ENCODE data around the gene DDC. TPM values are rescaled to one million over a fixed set of nuclear protein-coding genes. Genes with fewer than 3 reads are reported as not detected.

DDC gene
- total RNA-seq, 5 donors from 2014 or later (not counting 1 experiment from before 2014, with no cell fraction given): not detected

GRCh38 chr7:50411332-50411731 is 153.9 kb downstream of the DDC start:
- H3K9me3 ChIP-seq: no peaks in the 10 kb centered on the region
- POLR2A ChIA-PET: no interaction called here
- DNase-seq: no peak
- Mint-ChIP-seq H3K27me3 (no peaks in the 10 kb centered on the region), H3K27ac (peak overlapping the region; percentile 14 to 89), H3K9me3 (no peaks in the 10 kb centered on the region), H3K4me1 (peaks cover 56 to 73% (median 62%) of the 10 kb centered on the region in 3 donors), H3K4me3 (peak overlapping the region in 1 of 3 donors; percentile 65), H3K36me3 (no peaks in the 10 kb centered on the region)
- no CpG with 5 or more reads among the region's 6 CpGs for WGBS (ENCODE audit: insufficient coverage)
- no peak overlapping the region for H3K27ac ChIP-seq (ENCODE audit: low read length)
- CTCF ChIA-PET: interaction anchor here in 1 of 2 donors (0.6 to 0.9 kb wide), 2 partner anchors 11 to 207 kb away, joined by 3 read pairs; no protein-coding TSS in a partner anchor
- H3K4me1 ChIP-seq (ENCODE audit: control insufficient read depth in 1 of 2, extremely low read depth in 1 of 2, insufficient read depth in 2 of 2, low read length in 2 of 2): peaks cover 10 to 36% of the 10 kb centered on the region in 2 experiments
- H3K27me3 ChIP-seq (replicated peaks in 1 of 2; ENCODE audit: control insufficient read depth in 2 of 2, extremely low read depth in 1 of 2, insufficient read depth in 2 of 2, low read length in 1 of 2): no peaks in the 10 kb centered on the region
- no peak for ATAC-seq (replicated peaks in 1 of 4)
- H3K4me3 ChIP-seq (ENCODE audit: control insufficient read depth in 1 of 2, extremely low read depth in 1 of 2, low read length in 1 of 2): no peak overlapping the region
- peaks cover 0 to 2% of the 10 kb centered on the region in 2 donors for H3K36me3 ChIP-seq (ENCODE audit: control insufficient read depth in 2 of 2, extremely low read depth in 1 of 2, insufficient read depth in 1 of 2, low read length in 1 of 2)

GRCh38 chr7:50409856-50410745 is 155.1 kb downstream of the DDC start:
- ATAC-seq (replicated peaks in 1 of 4): peak in 3 of 4 experiments; percentile 26 to 61 (median 44)
- Histone ChIP-seq H3K4me1 (ENCODE audit: control insufficient read depth in 1 of 2, extremely low read depth in 1 of 2, insufficient read depth in 2 of 2, low read length in 2 of 2) (peaks cover 5 to 43% of the 10 kb centered on the region in 2 experiments), H3K27ac (ENCODE audit: low read length) (no peak overlapping the region)

More at GRCh38 chr7:50409856-50410745, 155.1 kb downstream of the DDC start:
- no peaks in the 10 kb centered on the region for H3K9me3 Mint-ChIP-seq
- no peaks in the 10 kb centered on the region for H3K27me3 ChIP-seq (replicated peaks in 1 of 2; ENCODE audit: control insufficient read depth in 2 of 2, extremely low read depth in 1 of 2, insufficient read depth in 2 of 2, low read length in 1 of 2)
- no peak overlapping the region for H3K4me3 ChIP-seq (ENCODE audit: control insufficient read depth in 1 of 2, extremely low read depth in 1 of 2, low read length in 1 of 2)
- peak overlapping the region; percentile 6 to 70 for H3K27ac Mint-ChIP-seq
- 58% methylated on average over 3 of the region's 17 CpGs for WGBS (ENCODE audit: insufficient coverage)
- ChIA-PET POLR2A (no interaction called here), CTCF (no interaction called here)
- DNase-seq: peak in 1 of 35 experiments; percentile 32
- no peaks in the 10 kb centered on the region for H3K36me3 Mint-ChIP-seq
- H3K4me1 Mint-ChIP-seq: peaks cover 58 to 73% (median 61%) of the 10 kb centered on the region in 3 donors
- H3K4me3 Mint-ChIP-seq: peak overlapping the region in 2 of 3 donors; percentile 4 to 65
- H3K27me3 Mint-ChIP-seq: no peaks in the 10 kb centered on the region
- H3K9me3 ChIP-seq: no peaks in the 10 kb centered on the region
- H3K36me3 ChIP-seq (ENCODE audit: control insufficient read depth in 2 of 2, extremely low read depth in 1 of 2, insufficient read depth in 1 of 2, low read length in 1 of 2): peaks cover 0 to 2% of the 10 kb centered on the region in 2 donors

Other genes starting within 250 kb of the DDC start
- 10 to 100 TPM; 10.3 to 17.1 (median 14.5) TPM for gene FIGNL1, start 115.1 kb downstream of the DDC start, total RNA-seq
- gene GRB10, start 217.5 kb upstream of the DDC start, total RNA-seq: 10 to 100 TPM in 3 of 5 donors, 1 to 10 TPM in 2; 7.1 to 11.1 (median 10.1) TPM

All from T-cell (primary cell).